A172 (cell line): Measurements from ENCODE around the gene NECAB3. TPM values are rescaled to one million over a fixed set of nuclear protein-coding genes. Genes with fewer than 3 reads are reported as not detected.

ENCODE experiments used
- DNase-seq: peaks from one replicate; pipeline ENCODE4 v3.0.0-alpha.2; 2015; ENCODE audit warnings: low spot score
- total RNA-seq: library from RNA; depleted of rRNA; stranded (reverse); fragments of >200 nt; shearing (Covaris generic); gene quantifications from 2 replicates; pipeline ENCODE4 v1.2.3, GENCODE V29; 2014; rRNA removed

The NECAB3 gene
- total RNA-seq, 1 experiment from 2014 or later: 65.7 TPM

GRCh38 chr20:33622705-33623365, 51.4 kb downstream of the NECAB3 start:
- no peak for DNase-seq

GRCh38 chr20:33621717-33622400, 52.4 kb downstream of the NECAB3 start:
- no peak for DNase-seq

- DNase-seq: no peak
Observed at GRCh38 chr20:33612001-33612400, 62.2 kb downstream of the NECAB3 start.

GRCh38 chr20:33611106-33611505, 63.1 kb downstream of the NECAB3 start:
- no peak for DNase-seq

- no peak for DNase-seq
Observed at GRCh38 chr20:33609504-33609903, 64.7 kb downstream of the NECAB3 start.

Other genes with a start within 250 kb of the NECAB3 start
- gene SNTA1, start 230.7 kb downstream of the NECAB3 start, total RNA-seq: 60.7 and 70.7 TPM in 2 replicates
- 6.7 and 10.1 TPM in 2 replicates for gene CBFA2T2, start 184.3 kb downstream of the NECAB3 start, total RNA-seq
- 0.05 TPM in 1 of 2 replicates, not detected in the other for gene C20orf144, start 12.1 kb downstream of the NECAB3 start, total RNA-seq
- not detected in 2 replicates for gene ACTL10, start 7.5 kb downstream of the NECAB3 start, total RNA-seq
- gene E2F1, start 12.0 kb upstream of the NECAB3 start, total RNA-seq: 58.7 and 68.1 TPM in 2 replicates
- 10.2 and 11.2 TPM in 2 replicates for gene PXMP4, start 45.9 kb upstream of the NECAB3 start, total RNA-seq
- gene ZNF341, start 57.6 kb upstream of the NECAB3 start, total RNA-seq: 0.81 and 1.6 TPM in 2 replicates
- gene CHMP4B, start 136.9 kb upstream of the NECAB3 start, total RNA-seq: 74.7 and 86.5 TPM in 2 replicates